Activated gamma-delta T cell treated with Interleukin-2 at 50 U/mL for 16 hours (primary cell): Measurements from ENCODE around the gene POFUT2.
A peak's percentile ranks its signal among the peaks of the same experiment; 100 is the strongest.

Experiments
- DNase-seq: peaks from one replicate; pipeline ENCODE4 v3.0.0-alpha.2; 2020

Gene POFUT2

GRCh38 chr21:45281411-45282282, 6.0 kb downstream of the POFUT2 start:
- no peak for DNase-seq

- DNase-seq: no peak
Measured at GRCh38 chr21:45280969-45281368, 6.7 kb downstream of the POFUT2 start.

- no peak for DNase-seq
Measured at GRCh38 chr21:45280178-45280821, 7.4 kb downstream of the POFUT2 start.

- no peak for DNase-seq
Measured at GRCh38 chr21:45279446-45280177, 8.1 kb downstream of the POFUT2 start.

- peak; percentile 1 for DNase-seq
Measured at GRCh38 chr21:45278156-45278911, 9.4 kb downstream of the POFUT2 start.

- DNase-seq: no peak
Measured at GRCh38 chr21:45277101-45278045, 10.3 kb downstream of the POFUT2 start.

- no peak for DNase-seq
Measured at GRCh38 chr21:45276596-45276995, 11.1 kb downstream of the POFUT2 start.

GRCh38 chr21:45270306-45270821, 17.3 kb downstream of the POFUT2 start:
- DNase-seq: no peak

- DNase-seq: no peak
Measured at GRCh38 chr21:45269861-45270260, 17.8 kb downstream of the POFUT2 start.

- DNase-seq: no peak
Measured at GRCh38 chr21:45267390-45267760, 20.3 kb downstream of the POFUT2 start.

- peak; percentile 56 for DNase-seq
Measured at GRCh38 chr21:45266518-45267389, 20.9 kb downstream of the POFUT2 start.

GRCh38 chr21:45265721-45266517, 21.8 kb downstream of the POFUT2 start:
- no peak for DNase-seq

GRCh38 chr21:45264912-45265515, 22.7 kb downstream of the POFUT2 start:
- no peak for DNase-seq

GRCh38 chr21:45264146-45264911, 23.4 kb downstream of the POFUT2 start:
- DNase-seq: no peak

GRCh38 chr21:45263534-45263933, 24.2 kb downstream of the POFUT2 start:
- no peak for DNase-seq

- no peak for DNase-seq
Measured at GRCh38 chr21:45262616-45263015, 25.1 kb downstream of the POFUT2 start.

GRCh38 chr21:45262041-45262581, 25.6 kb downstream of the POFUT2 start:
- DNase-seq: no peak

- DNase-seq: no peak
Measured at GRCh38 chr21:45261093-45261492, 26.6 kb downstream of the POFUT2 start.
